HEK293 (cell line): ENCODE data around the gene SOX30.

Experiments used
- ZEB2 ChIP-seq: fragments of 450-650 bp; formaldehyde crosslinking; IDR thresholded peaks from 2 replicates; pipeline ENCODE4 v1.5.1; 2016; ENCODE audit warnings: missing biosample characterization, missing genetic modification characterization
- ZFP69B ChIP-seq: fragments of 450-650 bp; formaldehyde crosslinking; IDR thresholded peaks from 2 replicates; pipeline ENCODE4 v1.5.1; 2016; ENCODE audit warnings: missing biosample characterization, missing genetic modification characterization
- ZNF239 ChIP-seq: fragments of 450-650 bp; formaldehyde crosslinking; IDR thresholded peaks from 2 replicates; pipeline ENCODE4 v1.5.1; 2016; ENCODE audit warnings: missing biosample characterization, missing genetic modification characterization
- ZNF292 ChIP-seq: fragments of 450-650 bp; formaldehyde crosslinking; IDR thresholded peaks from 2 replicates; pipeline ENCODE4 v1.5.1; 2016; ENCODE audit warnings: low read depth, missing biosample characterization, missing genetic modification characterization, borderline replicate concordance
- ZNF558 ChIP-seq: fragments of 450-650 bp; formaldehyde crosslinking; IDR thresholded peaks from 2 replicates; pipeline ENCODE4 v1.5.1; 2016; ENCODE audit warnings: missing biosample characterization, missing genetic modification characterization
- ZNF624 ChIP-seq: fragments of 450-650 bp; formaldehyde crosslinking; IDR thresholded peaks from 2 replicates; pipeline ENCODE4 v1.5.1; 2017; ENCODE audit warnings: missing biosample characterization, missing genetic modification characterization
- ZNF837 ChIP-seq: fragments of 450-650 bp; formaldehyde crosslinking; IDR thresholded peaks from 2 replicates; pipeline ENCODE4 v1.5.1; 2016; ENCODE audit warnings: missing biosample characterization, missing genetic modification characterization
- TF ChIP-seq, protein P1 (sequence below): fragments of 450-650 bp; formaldehyde crosslinking; IDR thresholded peaks from 2 replicates; pipeline ENCODE4 v1.5.1; 2016; ENCODE audit warnings: missing biosample characterization, missing genetic modification characterization, low read depth
- TF ChIP-seq, protein P2 (sequence below): fragments of 450-650 bp; formaldehyde crosslinking; IDR thresholded peaks from 2 replicates; pipeline ENCODE4 v1.5.1; 2016; ENCODE audit warnings: missing biosample characterization, missing genetic modification characterization

DNA sequence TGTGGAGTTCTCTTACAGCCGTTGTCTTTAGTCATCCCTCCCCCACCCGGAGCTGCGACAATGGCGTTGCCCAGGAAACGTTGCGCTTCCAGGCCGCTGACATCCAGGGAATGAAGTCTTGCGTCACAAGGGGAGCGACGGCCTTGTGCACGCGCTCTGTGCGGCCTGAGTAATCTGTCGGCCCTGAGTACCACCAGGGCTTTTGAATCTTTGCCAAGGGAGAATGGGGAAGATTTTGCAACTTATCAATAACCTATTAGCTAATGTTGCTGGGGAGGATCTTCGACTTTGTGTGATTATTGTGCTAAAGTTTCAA is at the start of gene SOX30:
- TF ChIP-seq, protein P1, sequence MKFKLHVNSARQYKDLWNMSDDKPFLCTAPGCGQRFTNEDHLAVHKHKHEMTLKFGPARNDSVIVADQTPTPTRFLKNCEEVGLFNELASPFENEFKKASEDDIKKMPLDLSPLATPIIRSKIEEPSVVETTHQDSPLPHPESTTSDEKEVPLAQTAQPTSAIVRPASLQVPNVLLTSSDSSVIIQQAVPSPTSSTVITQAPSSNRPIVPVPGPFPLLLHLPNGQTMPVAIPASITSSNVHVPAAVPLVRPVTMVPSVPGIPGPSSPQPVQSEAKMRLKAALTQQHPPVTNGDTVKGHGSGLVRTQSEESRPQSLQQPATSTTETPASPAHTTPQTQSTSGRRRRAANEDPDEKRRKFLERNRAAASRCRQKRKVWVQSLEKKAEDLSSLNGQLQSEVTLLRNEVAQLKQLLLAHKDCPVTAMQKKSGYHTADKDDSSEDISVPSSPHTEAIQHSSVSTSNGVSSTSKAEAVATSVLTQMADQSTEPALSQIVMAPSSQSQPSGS (tag by site-specific recombination), result no peak
- TF ChIP-seq, protein P2, sequence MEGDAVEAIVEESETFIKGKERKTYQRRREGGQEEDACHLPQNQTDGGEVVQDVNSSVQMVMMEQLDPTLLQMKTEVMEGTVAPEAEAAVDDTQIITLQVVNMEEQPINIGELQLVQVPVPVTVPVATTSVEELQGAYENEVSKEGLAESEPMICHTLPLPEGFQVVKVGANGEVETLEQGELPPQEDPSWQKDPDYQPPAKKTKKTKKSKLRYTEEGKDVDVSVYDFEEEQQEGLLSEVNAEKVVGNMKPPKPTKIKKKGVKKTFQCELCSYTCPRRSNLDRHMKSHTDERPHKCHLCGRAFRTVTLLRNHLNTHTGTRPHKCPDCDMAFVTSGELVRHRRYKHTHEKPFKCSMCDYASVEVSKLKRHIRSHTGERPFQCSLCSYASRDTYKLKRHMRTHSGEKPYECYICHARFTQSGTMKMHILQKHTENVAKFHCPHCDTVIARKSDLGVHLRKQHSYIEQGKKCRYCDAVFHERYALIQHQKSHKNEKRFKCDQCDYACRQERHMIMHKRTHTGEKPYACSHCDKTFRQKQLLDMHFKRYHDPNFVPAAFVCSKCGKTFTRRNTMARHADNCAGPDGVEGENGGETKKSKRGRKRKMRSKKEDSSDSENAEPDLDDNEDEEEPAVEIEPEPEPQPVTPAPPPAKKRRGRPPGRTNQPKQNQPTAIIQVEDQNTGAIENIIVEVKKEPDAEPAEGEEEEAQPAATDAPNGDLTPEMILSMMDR (tag by site-specific recombination), result no peak
- TF ChIP-seq ZNF837 (no peak), ZEB2 (tag by site-specific recombination) (no peak), ZNF292 (no peak), ZNF624 (tag by site-specific recombination) (no peak), ZNF558 (tag by site-specific recombination) (no peak), ZNF239 (tag by site-specific recombination) (no peak), ZFP69B (tag by site-specific recombination) (no peak)
